Activated CD8-positive, alpha-beta memory T cell treated with anti-CD3 and anti-CD28 coated beads for 48 hours (primary cell): Measurements from ENCODE around the gene TRAPPC10.

Experiments
- DNase-seq, 3 experiments: peaks; one replicate each; pipeline ENCODE4 v3.0.0-alpha.2; 2020; ENCODE audit warnings: low read depth in 2 of 3, low spot score in 2 of 3

Gene TRAPPC10

DNA sequence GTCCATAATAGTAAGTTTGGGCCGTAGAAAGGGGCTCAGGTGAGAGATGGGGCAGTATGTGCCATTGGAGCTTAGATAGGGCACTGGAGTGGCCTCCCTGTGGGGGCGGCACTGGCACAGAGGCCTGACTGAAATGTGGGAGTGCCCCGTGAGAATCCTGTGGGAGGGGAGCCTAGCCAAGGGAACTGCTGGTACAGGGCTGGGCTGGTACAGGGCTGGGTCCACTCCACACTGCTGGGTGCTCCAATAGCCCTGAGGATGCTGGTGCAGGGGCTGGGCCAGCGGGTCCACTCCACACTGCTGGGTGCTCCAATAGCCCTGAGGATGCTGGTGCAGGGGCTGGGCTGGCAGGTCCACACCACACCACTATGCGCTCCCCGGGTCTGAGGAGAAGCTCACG lies 50.3 kb downstream of the TRAPPC10 start:
- no peak for DNase-seq

DNA sequence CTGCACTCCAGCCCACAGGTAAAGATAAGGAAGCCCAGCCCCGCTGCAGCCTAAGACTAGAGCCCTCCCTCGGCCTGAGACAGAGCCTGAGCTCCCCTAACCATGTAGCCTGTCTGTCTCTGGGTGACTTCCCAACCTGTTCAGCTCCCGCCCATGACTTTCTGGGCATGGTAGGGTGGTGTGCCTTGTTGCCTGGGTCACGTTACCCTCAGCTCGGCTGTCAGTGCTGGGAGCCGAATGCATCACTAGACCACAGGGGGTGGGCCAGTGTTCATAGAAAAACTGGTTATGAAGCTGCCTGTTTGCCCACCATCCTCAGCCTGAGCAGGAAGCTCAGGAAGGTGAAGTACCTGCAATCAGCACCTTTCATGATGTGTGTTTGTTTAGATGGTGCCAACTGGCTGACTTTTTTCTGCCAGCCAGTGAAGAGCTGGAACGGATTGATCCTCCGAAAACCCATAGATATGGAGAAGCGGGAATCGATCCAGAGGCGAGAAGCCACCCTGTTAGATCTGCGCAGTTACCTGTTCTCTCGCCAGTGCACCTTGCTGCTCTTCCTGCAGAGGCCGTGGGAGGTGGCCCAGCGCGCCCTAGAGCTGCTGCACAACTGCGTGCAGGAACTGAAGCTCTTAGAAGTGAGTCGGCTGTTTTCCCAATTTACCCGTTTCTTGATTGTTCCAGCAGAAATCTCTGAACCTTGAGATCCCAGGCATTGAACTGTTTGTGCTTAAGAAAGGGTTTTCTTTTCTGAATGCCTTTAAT lies 51.2 kb downstream of the TRAPPC10 start:
- no peak for DNase-seq

- DNase-seq = no peak
These were observed 52.8 kb downstream of the TRAPPC10 start for GRCh38 chr21:44064852-44065403.

- DNase-seq = peak in 2 of 3 experiments; percentile 44 to 48
These were observed 53.3 kb downstream of the TRAPPC10 start for GRCh38 chr21:44065428-44065827.

DNA sequence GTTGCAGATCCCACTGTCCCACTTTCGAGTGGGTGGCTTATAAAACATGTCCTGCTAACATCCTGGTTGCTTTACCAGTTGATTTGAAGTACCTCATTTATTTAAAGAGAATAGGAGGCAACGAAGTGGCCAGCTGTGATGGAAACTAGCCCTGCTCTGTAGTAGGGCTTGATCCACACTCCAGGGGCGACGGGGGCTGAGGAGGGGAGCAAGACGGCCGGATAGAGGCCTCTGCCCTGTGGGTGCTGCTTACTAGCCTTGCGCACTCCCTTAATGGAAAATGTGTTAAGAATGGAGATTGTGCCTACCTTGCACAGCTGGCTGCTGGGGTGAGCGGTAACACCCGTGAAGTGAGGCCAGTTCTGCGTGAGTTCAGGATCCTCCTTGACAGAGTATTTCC lies 54.0 kb downstream of the TRAPPC10 start:
- no peak for DNase-seq

DNA sequence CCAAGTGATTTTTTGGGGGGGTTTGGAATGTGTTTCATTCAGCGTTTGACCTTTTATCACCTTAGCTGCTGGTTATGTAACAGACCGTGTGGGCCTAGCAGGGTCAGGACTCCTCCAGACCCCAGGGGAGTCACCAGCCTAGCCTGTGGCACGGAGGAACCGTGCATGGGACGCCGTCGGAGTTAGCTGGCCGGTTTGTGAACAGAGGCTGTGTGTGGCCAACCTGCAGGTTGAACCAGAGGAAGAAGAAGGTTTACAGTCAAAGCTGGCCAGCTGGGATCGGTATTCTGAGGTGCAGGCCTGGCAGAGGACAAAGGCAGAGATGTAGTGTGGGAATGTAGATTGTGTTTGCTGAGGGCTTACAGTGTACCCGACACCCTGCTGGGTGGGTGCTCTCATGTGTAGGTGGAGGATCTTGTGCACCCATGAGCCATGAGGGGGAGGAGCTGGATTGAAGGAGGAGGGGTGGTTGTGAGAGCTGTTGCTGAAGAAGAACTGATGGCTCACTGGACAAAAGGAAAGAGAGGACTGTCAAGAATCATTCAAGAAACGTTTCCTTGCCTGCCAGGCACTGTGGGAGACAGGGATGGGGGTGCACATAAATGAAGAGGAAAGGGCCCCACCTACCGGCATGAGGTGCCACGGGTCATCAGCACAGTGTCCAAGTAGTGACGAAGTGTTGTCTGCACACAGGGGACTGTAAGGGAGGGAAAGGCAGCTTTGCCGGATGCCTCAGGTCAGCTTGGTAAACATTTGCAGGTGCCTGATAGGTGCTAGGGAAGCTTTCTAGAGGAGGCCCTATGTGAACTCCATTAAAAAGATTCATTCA lies 55.1 kb downstream of the TRAPPC10 start:
- DNase-seq = no peak

GRCh38 chr21:44070391-44070790 lies 58.3 kb downstream of the TRAPPC10 start:
- no peak for DNase-seq

DNA sequence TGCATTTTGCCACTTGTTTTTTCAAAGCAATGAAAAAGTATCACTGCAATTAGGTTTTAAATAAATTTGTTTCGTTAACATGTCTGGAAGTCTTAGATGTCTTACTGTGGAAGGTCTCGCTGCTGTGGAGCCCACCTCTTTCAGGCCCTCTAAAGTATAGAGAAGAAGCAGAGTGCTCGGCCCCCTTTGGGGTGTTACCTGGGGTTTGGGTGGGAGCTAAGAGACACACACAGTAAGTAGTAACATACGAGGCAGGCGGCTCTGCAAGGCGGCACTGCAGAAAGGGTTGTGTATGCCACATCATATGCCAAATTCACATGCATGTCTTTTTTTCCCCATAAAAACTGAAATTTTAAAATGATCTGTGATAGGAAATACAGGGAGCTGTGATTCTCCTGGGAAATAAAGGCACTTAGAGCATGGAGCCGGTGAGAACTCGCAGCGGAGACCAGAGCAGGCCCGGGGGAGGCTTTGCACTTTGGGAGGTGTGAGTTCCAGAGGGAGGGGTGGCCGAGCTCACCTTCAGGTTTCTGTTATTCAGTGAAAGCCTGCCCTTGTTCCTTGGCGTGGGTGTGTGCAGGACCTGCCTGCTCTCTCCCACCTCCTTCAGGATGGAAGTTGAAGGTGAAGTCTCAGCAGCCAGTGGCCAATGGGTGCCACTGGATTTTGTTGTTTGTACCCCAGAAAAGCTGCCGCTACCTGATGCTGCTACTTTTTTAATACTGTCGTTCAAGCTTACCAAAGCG lies 59.4 kb downstream of the TRAPPC10 start:
- no peak for DNase-seq

DNA sequence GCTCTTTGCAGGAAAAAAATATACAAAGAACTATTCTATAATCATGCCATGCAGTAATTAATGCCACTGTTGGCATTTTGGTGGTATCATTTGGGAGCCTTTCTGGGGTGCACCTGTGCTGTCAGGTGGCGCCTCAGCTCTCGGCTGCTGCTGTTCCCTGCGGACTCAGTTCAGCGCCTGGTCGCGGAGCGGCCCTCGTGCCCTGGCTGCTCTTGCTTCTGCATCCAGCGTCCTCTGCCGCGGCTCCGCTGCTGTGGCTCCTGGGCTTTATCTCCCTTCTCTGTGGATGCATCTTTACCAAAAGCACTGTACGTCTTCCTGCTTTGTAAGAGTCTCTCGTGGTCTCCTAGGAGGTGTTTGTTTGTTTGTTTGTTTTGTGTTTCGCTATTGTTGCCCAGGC lies 60.0 kb downstream of the TRAPPC10 start:
- DNase-seq = no peak

DNA sequence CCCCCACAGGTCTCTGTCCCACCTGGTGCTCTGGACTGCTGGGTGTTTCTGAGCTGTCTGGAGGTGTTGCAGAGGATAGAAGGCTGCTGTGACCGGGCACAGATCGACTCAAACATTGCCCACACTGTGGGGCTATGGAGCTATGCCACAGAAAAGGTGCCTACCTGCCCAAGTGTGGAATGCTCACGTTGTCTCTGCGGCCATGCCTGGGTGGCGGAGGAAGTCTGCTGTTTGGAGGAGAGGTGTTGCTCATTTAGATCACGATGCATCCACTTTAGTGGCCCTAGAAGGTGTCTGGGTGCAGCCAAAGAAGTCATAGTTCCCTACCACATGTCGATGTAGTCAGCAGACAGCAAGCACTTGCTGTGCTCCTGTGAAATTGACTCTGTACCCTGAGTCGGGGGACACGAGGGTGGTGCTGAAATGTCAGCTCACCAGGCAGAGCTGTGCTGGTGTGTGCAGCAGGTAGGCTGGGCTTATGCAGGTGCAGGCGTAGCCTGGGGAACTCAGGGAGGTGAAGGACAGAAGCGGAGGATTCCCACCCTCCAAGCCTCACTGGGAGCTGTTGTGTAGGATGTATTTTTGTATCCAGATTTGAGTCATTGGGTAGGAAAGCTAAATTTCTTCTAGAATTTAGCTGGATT lies 62.3 kb downstream of the TRAPPC10 start:
- no peak for DNase-seq

DNA sequence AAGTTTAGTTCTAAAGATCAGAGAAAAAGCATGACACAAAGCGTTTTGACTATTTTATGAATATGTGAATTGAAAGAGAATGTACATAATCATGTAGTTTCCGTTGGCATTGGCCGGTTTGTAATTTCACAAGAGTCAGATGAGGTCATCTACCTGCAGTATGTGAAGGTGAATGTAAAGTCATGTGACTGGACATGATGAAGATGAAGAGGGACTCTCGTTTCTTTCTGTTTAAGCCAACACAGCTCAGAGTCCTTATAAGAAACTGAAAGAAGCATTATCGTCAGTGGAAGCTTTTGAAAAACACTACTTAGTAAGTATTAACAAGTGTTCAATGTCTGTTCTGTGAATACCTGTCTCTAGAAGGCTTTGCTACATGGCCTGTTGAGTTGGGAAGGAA lies 64.2 kb downstream of the TRAPPC10 start:
- DNase-seq = no peak

DNA sequence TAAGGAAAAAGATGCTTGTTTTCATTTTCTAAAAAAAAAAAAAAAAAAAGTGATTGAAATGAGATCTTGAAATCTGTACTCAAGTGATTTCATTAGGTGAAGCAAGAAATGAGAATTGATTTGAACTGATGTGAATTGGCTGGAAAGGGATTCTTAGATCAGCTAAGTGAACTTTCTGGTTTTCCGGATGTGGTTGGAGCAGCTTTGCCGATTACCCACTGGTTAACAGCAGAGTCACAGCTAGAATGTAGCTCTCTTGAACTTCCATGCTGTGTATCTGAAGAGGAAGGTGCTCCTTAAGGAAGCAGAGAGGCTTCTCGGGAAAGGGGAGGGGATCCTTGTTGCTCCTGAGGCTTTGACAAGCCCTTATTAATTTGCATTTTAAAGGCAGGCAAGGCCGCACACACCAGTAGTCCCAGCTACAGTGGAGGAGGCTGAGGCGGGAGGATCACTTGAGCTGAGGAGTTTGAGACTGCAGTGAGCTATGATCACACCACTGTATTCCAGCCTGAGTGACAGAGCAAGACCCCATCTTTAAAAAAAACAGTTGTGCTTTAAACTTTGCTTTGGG lies 66.4 kb downstream of the TRAPPC10 start:
- no peak for DNase-seq

DNA sequence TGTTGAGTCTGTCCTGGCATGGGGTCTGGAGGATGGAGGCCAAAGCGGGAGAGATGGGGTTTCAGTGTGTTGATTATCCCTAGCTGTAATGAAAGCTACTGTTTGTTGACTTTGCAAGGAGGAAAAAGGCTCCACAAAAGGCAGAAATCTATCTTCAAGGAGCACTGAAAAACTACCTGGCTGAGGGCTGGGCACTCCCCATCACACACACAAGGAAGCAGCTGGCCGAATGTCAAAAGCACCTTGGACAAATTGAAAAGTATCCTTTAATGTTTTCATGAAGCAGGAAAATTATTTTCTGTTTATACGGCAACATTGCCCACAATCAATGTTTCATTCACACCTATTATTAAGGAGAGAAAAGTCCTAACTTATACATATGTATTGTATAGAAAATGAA lies 67.3 kb downstream of the TRAPPC10 start:
- DNase-seq = no peak

DNA sequence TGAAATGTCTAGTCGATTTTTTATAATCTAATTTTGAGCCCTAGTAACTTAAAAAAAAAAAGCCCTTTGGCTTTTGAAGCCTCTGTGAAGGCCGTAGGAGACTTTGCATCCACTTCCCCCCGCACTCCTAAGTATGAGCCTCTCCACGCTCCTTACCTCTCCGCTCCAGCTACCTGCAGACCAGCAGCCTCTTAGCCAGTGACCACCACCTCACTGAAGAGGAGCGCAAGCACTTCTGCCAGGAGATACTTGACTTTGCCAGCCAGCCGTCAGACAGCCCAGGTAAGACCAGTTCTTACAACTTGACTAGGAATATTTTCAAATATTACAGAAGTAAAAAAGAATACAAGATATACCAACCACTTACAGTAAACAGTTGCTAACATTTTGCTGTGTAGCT lies 67.7 kb downstream of the TRAPPC10 start:
- no peak for DNase-seq

GRCh38 chr21:44082648-44083440 lies 70.7 kb downstream of the TRAPPC10 start:
- no peak for DNase-seq

DNA sequence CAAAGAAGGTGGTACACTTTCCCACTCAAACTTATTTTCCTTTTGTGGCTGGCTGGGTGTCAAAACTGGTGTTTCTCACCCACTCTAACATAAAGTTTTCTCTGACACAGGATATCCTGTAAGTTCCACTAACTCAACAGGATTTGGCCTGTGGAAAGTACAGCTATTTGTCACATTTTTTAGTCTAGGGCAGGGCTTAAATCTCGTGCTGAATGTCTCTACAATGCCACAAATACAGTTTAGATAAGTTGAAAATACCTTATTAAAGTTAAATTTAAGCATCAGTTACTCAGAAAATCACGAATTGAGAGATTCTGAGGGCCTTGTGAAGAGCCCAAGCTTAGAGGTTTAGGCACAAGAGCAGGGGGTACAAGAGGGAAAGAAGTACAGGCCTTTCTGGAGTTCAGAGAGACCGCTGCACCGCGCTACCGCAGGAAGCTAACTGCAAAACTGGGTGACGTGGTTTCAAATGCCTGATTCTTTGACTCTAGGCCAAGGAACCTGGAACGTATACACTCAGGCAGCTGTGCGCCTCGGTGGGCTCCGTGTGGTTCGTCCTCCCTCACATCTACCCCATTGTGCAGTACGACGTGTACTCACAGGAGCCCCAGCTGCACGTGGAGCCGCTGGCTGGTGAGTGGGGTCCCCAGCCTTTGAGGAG lies 71.7 kb downstream of the TRAPPC10 start:
- DNase-seq = peak in 2 of 3 experiments; percentile 36 to 40

GRCh38 chr21:44084496-44085241 lies 72.6 kb downstream of the TRAPPC10 start:
- DNase-seq = no peak

GRCh38 chr21:44085491-44086321 lies 73.6 kb downstream of the TRAPPC10 start:
- no peak for DNase-seq
